HG02798 (cell line): ENCODE results near the gene C1QL1.

Experiments
- ATAC-seq: cut with Tn5 transposase; IDR thresholded peaks from one replicate; pipeline ENCODE4 v1.9.1; 2021; ENCODE audit warnings: mild to moderate bottlenecking; ENCODE audit not compliant: unreplicated experiment, poor library complexity

C1QL1 gene

GRCh38 chr17:44968225-44969143 lies at the start of gene C1QL1:
Gene C1QL1, minus strand, starts transcription at chr17:44968303. Its CDS starts 255 bp downstream, at chr17:44968048.
- peak; percentile 89 for ATAC-seq

- ATAC-seq: no peak
These were observed 48.7 kb upstream of the C1QL1 start for GRCh38 chr17:45016823-45017222.

GRCh38 chr17:45016237-45016636 lies 48.1 kb upstream of the C1QL1 start:
- no peak for ATAC-seq

GRCh38 chr17:45013021-45013997 lies 45.2 kb upstream of the C1QL1 start:
- ATAC-seq: no peak

- ATAC-seq: no peak
These were observed 43.7 kb upstream of the C1QL1 start for GRCh38 chr17:45011767-45012166.

- no peak for ATAC-seq
These were observed 41.8 kb upstream of the C1QL1 start for GRCh38 chr17:45009676-45010467.

GRCh38 chr17:45008216-45008615 lies 40.1 kb upstream of the C1QL1 start:
- no peak for ATAC-seq

GRCh38 chr17:45006927-45007461 lies 38.9 kb upstream of the C1QL1 start:
- no peak for ATAC-seq

- no peak for ATAC-seq
These were observed 37.6 kb upstream of the C1QL1 start for GRCh38 chr17:45005700-45006099.

- no peak for ATAC-seq
These were observed 36.3 kb upstream of the C1QL1 start for GRCh38 chr17:45004388-45004787.

- ATAC-seq: no peak
These were observed 35.8 kb upstream of the C1QL1 start for GRCh38 chr17:45003877-45004276.

GRCh38 chr17:45001310-45001709 lies 33.2 kb upstream of the C1QL1 start:
- ATAC-seq: no peak

GRCh38 chr17:44999433-44999832 lies 31.3 kb upstream of the C1QL1 start:
- ATAC-seq: no peak

- no peak for ATAC-seq
These were observed 30.5 kb upstream of the C1QL1 start for GRCh38 chr17:44998646-44999045.

GRCh38 chr17:44997733-44998520 lies 29.8 kb upstream of the C1QL1 start:
- ATAC-seq: no peak

- no peak for ATAC-seq
These were observed 28.2 kb upstream of the C1QL1 start for GRCh38 chr17:44996304-44996703.

GRCh38 chr17:44995436-44996001 lies 27.4 kb upstream of the C1QL1 start:
- ATAC-seq: no peak

- no peak for ATAC-seq
These were observed 24.3 kb upstream of the C1QL1 start for GRCh38 chr17:44992242-44992939.
